A549 (cell line): ENCODE data around the gene ANKRD50. TPM values are rescaled to one million over a fixed set of nuclear protein-coding genes. Genes with fewer than 3 reads are reported as not detected.

Experiments
- ATAC-seq, 2 experiments: fragments of 200-7000 bp in 1 of 2; fragments of >200 bp in 1 of 2; cut with Nextera tagmentation in 1 of 2; cut with Tn5 transposase in 1 of 2; 3 replicates each; pipeline versions ENCODE4 v1.8.0 to v1.9.1; 2018 to 2020; ENCODE audit warnings: mild to moderate bottlenecking in 1 of 2, moderate library complexity in 1 of 2
- CTCF ChIA-PET: fragments of 300-600 bp; sonication (Branson Sonifier 250); formaldehyde crosslinking; extraction: SDS; loops from one replicate; lab custom pipeline; 2021; ENCODE audit warnings: antibody characterized with exemption, inconsistent platforms; lab: Yijun Ruan, JAX
- POLR2A ChIA-PET: fragments of 350-600 bp; formaldehyde crosslinking; extraction: SDS; loops from one replicate; lab custom pipeline; 2021; ENCODE audit warnings: antibody characterized with exemption, inconsistent platforms; lab: Yijun Ruan, JAX
- DNase-seq, 2 experiments: peaks; one replicate each; pipeline versions ENCODE4 v3.0.0 to v3.0.0-alpha.2; 2011 to 2016; ENCODE audit warnings: low read depth in 1 of 2, low spot score in 1 of 2
- FAIRE-seq: peaks from 2 replicates; lab custom pipeline; 2011; peaks lifted over from hg19 to GRCh38; lab: Jason Lieb, UNC
- H3K27ac ChIP-seq, 2 experiments: fragments of >200 bp; sonication (Bioruptor Twin); formaldehyde crosslinking; 3 replicates each; pipeline ENCODE4 v1.5.1; 2016 to 2017
- H3K4me1 ChIP-seq: fragments of >200 bp; sonication (Bioruptor Twin); formaldehyde crosslinking; 3 replicates; pipeline ENCODE4 v1.6.1; 2016
- H3K4me2 ChIP-seq: fragments of >200 bp; sonication (Bioruptor Twin); formaldehyde crosslinking; 3 replicates; pipeline ENCODE4 v1.6.1; 2016
- H3K4me3 ChIP-seq: fragments of >200 bp; sonication (Bioruptor Twin); formaldehyde crosslinking; 3 replicates; pipeline ENCODE4 v1.5.1; 2016
- H3K9me3 ChIP-seq: fragments of >200 bp; sonication (Bioruptor Twin); formaldehyde crosslinking; 3 replicates; pipeline ENCODE4 v1.6.1; 2016
- CBX2 ChIP-seq: fragments of 200-600 bp; sonication (generic); IDR thresholded peaks from 2 replicates; pipeline ENCODE4 v1.6.1; 2016; ENCODE audit warnings: low read depth, mild to moderate bottlenecking, borderline replicate concordance
- CHD2 ChIP-seq: fragments of 150-350 bp; IDR thresholded peaks from 2 replicates; pipeline ENCODE4 v1.6.1; 2014; ENCODE audit warnings: low read length; ENCODE audit not compliant: partially characterized antibody
- EHF ChIP-seq: fragments of 250-450 bp; sonication (Bioruptor Pico); IDR thresholded peaks from 2 replicates; pipeline ENCODE4 v1.5.0; 2020; ENCODE audit warnings: mild to moderate bottlenecking
- EP300 ChIP-seq, 2 experiments: fragments of >200 bp; sonication (Bioruptor Twin); formaldehyde crosslinking; IDR thresholded peaks; 2 replicates in 1 of 2; 3 replicates in 1 of 2; pipeline ENCODE4 v1.6.1; 2016 to 2017
- ESRRA ChIP-seq: fragments of 150-350 bp; IDR thresholded peaks from 2 replicates; pipeline ENCODE4 v1.6.1; 2014; ENCODE audit warnings: mild to moderate bottlenecking, low read length, borderline replicate concordance
- FOSB ChIP-seq: fragments of 250-450 bp; sonication (Bioruptor Pico); IDR thresholded peaks from 2 replicates; pipeline ENCODE4 v1.5.0; 2020; ENCODE audit warnings: mild to moderate bottlenecking, moderate library complexity
- HOXB13 ChIP-seq: fragments of 250-450 bp; sonication (Bioruptor Pico); IDR thresholded peaks from 2 replicates; pipeline ENCODE4 v1.5.0; 2020; ENCODE audit warnings: low read depth, mild to moderate bottlenecking, moderate library complexity
- JUN ChIP-seq, 2 experiments: fragments of >200 bp; sonication (Bioruptor Twin); formaldehyde crosslinking; IDR thresholded peaks; 2 replicates in 1 of 2; 3 replicates in 1 of 2; pipeline ENCODE4 v1.6.1; 2016 to 2017
- JUNB ChIP-seq: fragments of >200 bp; sonication (Bioruptor Twin); formaldehyde crosslinking; IDR thresholded peaks from 2 replicates; pipeline ENCODE4 v1.6.1; 2016
- KDM1A ChIP-seq: fragments of 200-600 bp; sonication (generic); IDR thresholded peaks from 2 replicates; pipeline ENCODE4 v1.6.1; 2016; ENCODE audit warnings: low read depth, mild to moderate bottlenecking
- MYC ChIP-seq: IDR thresholded peaks from 2 replicates; pipeline ENCODE4 v1.6.1; 2012; ENCODE audit warnings: mild to moderate bottlenecking, inconsistent platforms, low read length, improper control_type of control experiment, borderline replicate concordance
- NPAS2 ChIP-seq: fragments of 250-450 bp; sonication (Bioruptor Pico); IDR thresholded peaks from 2 replicates; pipeline ENCODE4 v1.8.0; 2022; ENCODE audit warnings: mild to moderate bottlenecking, moderate library complexity, borderline replicate concordance
- NR3C1 ChIP-seq: fragments of >200 bp; sonication (Bioruptor Twin); formaldehyde crosslinking; IDR thresholded peaks from 3 replicates; pipeline ENCODE4 v1.6.1; 2017
- POLR2AphosphoS2 ChIP-seq: conservative IDR thresholded peaks from 2 replicates; pipeline ENCODE4 v1.6.1; 2012; ENCODE audit warnings: low read length, improper control_type of control experiment, inconsistent platforms
- RCOR1 ChIP-seq: fragments of 150-350 bp; IDR thresholded peaks from 2 replicates; pipeline ENCODE4 v1.6.1; 2014; ENCODE audit warnings: antibody characterized with exemption, low read length, low read depth
- RFX5 ChIP-seq: fragments of 450-650 bp; IDR thresholded peaks from 2 replicates; pipeline ENCODE4 v1.7.1; 2014; ENCODE audit warnings: antibody characterized with exemption, mild to moderate bottlenecking, moderate library complexity
- RNF2 ChIP-seq: fragments of 200-600 bp; sonication (generic); IDR thresholded peaks from 2 replicates; pipeline ENCODE4 v1.6.1; 2016; ENCODE audit warnings: low read depth, mild to moderate bottlenecking, antibody characterized with exemption, moderate library complexity, borderline replicate concordance
- SMC3 ChIP-seq: fragments of >200 bp; sonication (Bioruptor Twin); formaldehyde crosslinking; IDR thresholded peaks from 3 replicates; pipeline ENCODE4 v1.6.1; 2018; ENCODE audit warnings: inconsistent platforms
- TFCP2L1 ChIP-seq: fragments of 250-450 bp; sonication (Bioruptor Pico); IDR thresholded peaks from 2 replicates; pipeline ENCODE4 v1.5.0; 2021; ENCODE audit warnings: mild to moderate bottlenecking
- ZC3H11A ChIP-seq: fragments of 450-650 bp; IDR thresholded peaks from 2 replicates; pipeline ENCODE4 v1.6.1; 2014; ENCODE audit warnings: antibody characterized with exemption, mild to moderate bottlenecking
- ZFP36 ChIP-seq: fragments of 450-650 bp; IDR thresholded peaks from 2 replicates; pipeline ENCODE4 v1.6.1; 2014; ENCODE audit warnings: borderline replicate concordance; ENCODE audit not compliant: partially characterized antibody
- ZSCAN20 ChIP-seq: fragments of 250-450 bp; sonication (Bioruptor Pico); IDR thresholded peaks from 2 replicates; pipeline ENCODE4 v1.8.0; 2022; ENCODE audit warnings: mild to moderate bottlenecking, moderate library complexity
- WGBS: methylation state at CpG from one replicate; pipeline ENCODE4 v1.1.6; 2017; ENCODE audit errors: missing lambda C conversion rate; 5-methylcytosine and 5-hydroxymethylcytosine counted together
- polyA plus RNA-seq, 4 experiments: library from polyadenylated mRNA; depleted of rRNA in 3 of 4; stranded (reverse); fragments of >200 nt; fragmentation: RNase III in 1 of 4; extraction: RNeasy Plus Mini Kit Qiagen cat#74134 plus additional on column Dnase treatment in 1 of 4; gene quantifications; 2 replicates in 3 of 4; 3 replicates in 1 of 4; pipeline ENCODE4 v1.2.3, GENCODE V29; 2011 to 2017
- TF ChIP-seq, protein P1 (sequence below): fragments of >200 bp; sonication (Bioruptor Twin); formaldehyde crosslinking; IDR thresholded peaks from 2 replicates; pipeline ENCODE4 v1.6.1; 2016
- TF ChIP-seq, protein P2 (sequence below): IDR thresholded peaks from 2 replicates; pipeline ENCODE4 v1.6.1; 2012; ENCODE audit warnings: low read depth, borderline replicate concordance
- TF ChIP-seq, protein P3 (sequence below): fragments of 150-350 bp; IDR thresholded peaks from 2 replicates; pipeline ENCODE4 v1.6.1; 2014; ENCODE audit warnings: low read depth, mild to moderate bottlenecking, low read length
- TF ChIP-seq, protein P4 (sequence below): fragments of 450-650 bp; IDR thresholded peaks from 2 replicates; pipeline ENCODE4 v1.6.1; 2014; ENCODE audit warnings: antibody characterized with exemption
- TF ChIP-seq, protein P5 (sequence below): IDR thresholded peaks from 2 replicates; pipeline ENCODE4 v1.6.1; 2012

Gene ANKRD50
- polyA plus RNA-seq, 2 of the 4 experiments (the other 2 are of a cell fraction), result 6.5 to 13.0 TPM

DNA sequence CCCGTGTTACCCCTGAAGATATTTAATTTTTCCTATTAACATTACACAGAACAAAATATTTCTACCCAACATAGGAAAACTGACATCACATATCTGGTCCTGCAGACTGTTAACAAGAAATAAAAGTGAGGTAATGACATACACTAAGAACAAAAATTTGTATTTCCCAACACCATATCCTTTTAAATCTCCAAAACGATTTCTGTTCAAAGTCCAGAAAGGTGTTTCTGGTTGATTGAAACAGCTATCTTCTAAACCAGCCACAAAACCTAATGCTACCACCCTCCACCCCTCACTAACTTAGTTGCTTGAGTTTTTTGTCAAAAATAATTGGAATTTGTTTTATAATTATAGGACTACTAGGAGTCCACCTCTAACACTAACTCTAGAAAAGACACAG lies 7.1 kb downstream of the ANKRD50 start:
- DNase-seq, result no peak
- CTCF ChIA-PET, result no interaction called here
- WGBS, result 70% methylated on average over 2 of the region's 2 CpGs
- no peak for ATAC-seq
- POLR2A ChIA-PET, result no interaction called here
- no peak for FAIRE-seq
- Histone ChIP-seq H3K4me1 (peaks cover 26% of the 10 kb centered on the region; the same call in 2 of the 3 replicates), H3K4me2 (no peak overlapping the region), H3K27ac (no peak overlapping the region), H3K4me3 (no peak overlapping the region)
- no peak for TF ChIP-seq NR3C1
- no peak for TF ChIP-seq TFCP2L1 (CRISPR knock-in tag)
- no peak for TF ChIP-seq CHD2
- TF ChIP-seq ESRRA, result no peak
- no peak for TF ChIP-seq EHF (CRISPR knock-in tag)
- TF ChIP-seq, all 56 proteins: peak for 0
- H3K9me3 ChIP-seq, result no peaks in the 10 kb centered on the region

DNA sequence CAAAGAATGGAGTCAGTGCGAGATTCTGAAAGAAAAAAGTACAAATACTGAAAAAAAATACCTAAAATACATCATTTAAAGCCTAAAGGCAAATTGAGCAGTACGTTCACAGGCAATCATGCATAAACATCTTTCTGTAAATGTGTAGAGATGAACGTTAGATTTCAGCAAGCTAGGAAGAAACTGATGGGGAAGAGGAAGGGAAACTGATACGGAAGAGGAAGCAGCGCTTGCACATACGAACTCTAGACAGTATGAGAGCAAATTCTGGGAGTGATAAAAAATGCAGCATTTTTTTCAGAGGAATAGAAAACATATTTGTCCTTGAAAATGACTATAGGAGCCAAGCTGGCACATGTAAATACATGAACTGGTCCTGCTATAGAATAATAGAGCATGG lies 9.4 kb downstream of the ANKRD50 start:
- WGBS, result 88% methylated on average over 6 of the region's 6 CpGs
- Histone ChIP-seq H3K4me1 (peaks cover 5% of the 10 kb centered on the region; the same call in 2 of the 3 replicates), H3K9me3 (no peaks in the 10 kb centered on the region), H3K4me2 (no peak overlapping the region), H3K27ac (no peak overlapping the region)
- FAIRE-seq (no peak), ATAC-seq (no peak), DNase-seq (no peak)
- CTCF ChIA-PET, result no interaction called here
- TF ChIP-seq RCOR1 (no peak), RNF2 (no peak), RFX5 (no peak), EP300 (IDR thresholded peaks at IDR 0.05) (no peak), HOXB13 (CRISPR knock-in tag) (no peak), KDM1A (no peak), POLR2AphosphoS2 (no peak), ZFP36 (no peak), NPAS2 (no peak)
- TF ChIP-seq, protein P1, sequence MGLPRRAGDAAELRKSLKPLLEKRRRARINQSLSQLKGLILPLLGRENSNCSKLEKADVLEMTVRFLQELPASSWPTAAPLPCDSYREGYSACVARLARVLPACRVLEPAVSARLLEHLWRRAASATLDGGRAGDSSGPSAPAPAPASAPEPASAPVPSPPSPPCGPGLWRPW, result no peak
- TF ChIP-seq, protein P2, sequence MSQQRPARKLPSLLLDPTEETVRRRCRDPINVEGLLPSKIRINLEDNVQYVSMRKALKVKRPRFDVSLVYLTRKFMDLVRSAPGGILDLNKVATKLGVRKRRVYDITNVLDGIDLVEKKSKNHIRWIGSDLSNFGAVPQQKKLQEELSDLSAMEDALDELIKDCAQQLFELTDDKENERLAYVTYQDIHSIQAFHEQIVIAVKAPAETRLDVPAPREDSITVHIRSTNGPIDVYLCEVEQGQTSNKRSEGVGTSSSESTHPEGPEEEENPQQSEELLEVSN, result no peak
- TF ChIP-seq, all 56 proteins: peak for 0
- H3K4me3 ChIP-seq, result no peak overlapping the region
- POLR2A ChIA-PET, result no interaction called here

DNA sequence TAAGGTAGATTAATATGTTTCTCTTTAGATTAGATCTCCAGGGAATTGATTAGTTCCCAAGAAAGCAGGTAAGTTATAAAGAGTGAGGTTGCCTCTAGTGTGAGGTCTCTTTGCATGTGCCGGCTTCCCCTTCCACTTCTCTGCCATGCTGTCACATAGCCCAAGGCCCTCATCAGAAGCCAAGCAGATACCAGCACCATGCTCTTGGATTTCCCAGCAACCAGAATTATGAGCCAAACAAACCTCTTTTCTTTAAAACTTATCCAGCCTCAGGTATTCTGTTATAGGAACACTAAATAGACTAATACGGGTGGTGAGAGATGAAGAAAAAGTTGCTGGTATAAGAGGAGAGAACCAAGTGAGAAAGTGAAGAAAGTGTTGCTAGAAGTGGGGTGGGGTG lies 15.1 kb downstream of the ANKRD50 start:
- ATAC-seq (no peak), FAIRE-seq (no peak), DNase-seq (no peak)
- TF ChIP-seq, protein P1, result no peak
- TF ChIP-seq RCOR1 (no peak), SMC3 (no peak), MYC (no peak), CBX2 (no peak), FOSB (CRISPR knock-in tag) (no peak), JUN (IDR thresholded peaks at IDR 0.05) (no peak), ZC3H11A (no peak), ESRRA (no peak), JUNB (no peak), HOXB13 (CRISPR knock-in tag) (no peak), ZSCAN20 (CRISPR knock-in tag) (no peak), EP300 (IDR thresholded peaks at IDR 0.05) (no peak)
- TF ChIP-seq, protein P3, sequence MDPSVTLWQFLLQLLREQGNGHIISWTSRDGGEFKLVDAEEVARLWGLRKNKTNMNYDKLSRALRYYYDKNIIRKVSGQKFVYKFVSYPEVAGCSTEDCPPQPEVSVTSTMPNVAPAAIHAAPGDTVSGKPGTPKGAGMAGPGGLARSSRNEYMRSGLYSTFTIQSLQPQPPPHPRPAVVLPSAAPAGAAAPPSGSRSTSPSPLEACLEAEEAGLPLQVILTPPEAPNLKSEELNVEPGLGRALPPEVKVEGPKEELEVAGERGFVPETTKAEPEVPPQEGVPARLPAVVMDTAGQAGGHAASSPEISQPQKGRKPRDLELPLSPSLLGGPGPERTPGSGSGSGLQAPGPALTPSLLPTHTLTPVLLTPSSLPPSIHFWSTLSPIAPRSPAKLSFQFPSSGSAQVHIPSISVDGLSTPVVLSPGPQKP, result no peak
- TF ChIP-seq, protein P4, sequence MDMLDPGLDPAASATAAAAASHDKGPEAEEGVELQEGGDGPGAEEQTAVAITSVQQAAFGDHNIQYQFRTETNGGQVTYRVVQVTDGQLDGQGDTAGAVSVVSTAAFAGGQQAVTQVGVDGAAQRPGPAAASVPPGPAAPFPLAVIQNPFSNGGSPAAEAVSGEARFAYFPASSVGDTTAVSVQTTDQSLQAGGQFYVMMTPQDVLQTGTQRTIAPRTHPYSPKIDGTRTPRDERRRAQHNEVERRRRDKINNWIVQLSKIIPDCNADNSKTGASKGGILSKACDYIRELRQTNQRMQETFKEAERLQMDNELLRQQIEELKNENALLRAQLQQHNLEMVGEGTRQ, result no peak
- TF ChIP-seq, protein P5, sequence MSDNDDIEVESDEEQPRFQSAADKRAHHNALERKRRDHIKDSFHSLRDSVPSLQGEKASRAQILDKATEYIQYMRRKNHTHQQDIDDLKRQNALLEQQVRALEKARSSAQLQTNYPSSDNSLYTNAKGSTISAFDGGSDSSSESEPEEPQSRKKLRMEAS, result no peak
- H3K4me1 ChIP-seq, result no peaks in the 10 kb centered on the region
- no peak overlapping the region for H3K4me3 ChIP-seq
- 100% methylated on average over 2 of the region's 2 CpGs for WGBS
- peaks cover 12% of the 10 kb centered on the region; the same call in 2 of the 3 replicates for H3K9me3 ChIP-seq
- H3K27ac ChIP-seq, result no peak overlapping the region
- POLR2A ChIA-PET, result no interaction called here
- H3K4me2 ChIP-seq, result no peak overlapping the region
- CTCF ChIA-PET, result no interaction called here
